HEK293 (cell line): ENCODE measurements around the gene MND1.

Experiments
- CTCF ChIA-PET: fragments of 350-600 bp; formaldehyde crosslinking; extraction: SDS; loops from one replicate; lab custom pipeline; 2021; ENCODE audit warnings: antibody characterized with exemption; lab: Yijun Ruan, JAX
- POLR2A ChIA-PET: fragments of 300-600 bp; formaldehyde crosslinking; extraction: SDS; loops from one replicate; lab custom pipeline; 2020; ENCODE audit warnings: antibody characterized with exemption, inconsistent platforms; lab: Yijun Ruan, JAX
- H3K27ac ChIP-seq: fragments of 200-500 bp; sonication (Bioruptor generic); 2 replicates; pipeline ENCODE4 v1.5.1; 2014; ENCODE audit warnings: low read depth, low read length, control low read depth, inconsistent platforms; ENCODE audit errors: extremely low read depth
- H3K36me3 ChIP-seq, 2 experiments: fragments of 200-500 bp in 1 of 2; sonication (Bioruptor generic) in 1 of 2; 1 replicate in 1 of 2; 2 replicates in 1 of 2; pipeline ENCODE4 v1.5.1; 2014 to 2017; ENCODE audit warnings: inconsistent platforms in 2 of 2, low read length in 2 of 2; ENCODE audit not compliant: control insufficient read depth in 2 of 2, insufficient read depth in 1 of 2
- H3K4me1 ChIP-seq: fragments of 200-500 bp; sonication (Bioruptor generic); 2 replicates; pipeline ENCODE4 v1.5.1; 2014; ENCODE audit warnings: mild to moderate bottlenecking, low read length, inconsistent platforms; ENCODE audit not compliant: control insufficient read depth, insufficient read depth
- H3K4me3 ChIP-seq: 2 replicates; pipeline ENCODE4 v1.5.1; 2011; ENCODE audit warnings: low read depth, mild to moderate bottlenecking, control low read depth, low read length, moderate library complexity
- H3K9me3 ChIP-seq: fragments of 200-500 bp; sonication (Bioruptor generic); 2 replicates; pipeline ENCODE4 v1.5.1; 2014; ENCODE audit warnings: low read depth, low read length, inconsistent platforms; ENCODE audit not compliant: control insufficient read depth, insufficient read depth
- HOXA7 ChIP-seq: sonication (generic); formaldehyde crosslinking; IDR thresholded peaks from 2 replicates; pipeline ENCODE4 v1.8.1; 2022; ENCODE audit warnings: missing genetic modification reagents, borderline replicate concordance
- REPIN1 ChIP-seq: fragments of 450-650 bp; formaldehyde crosslinking; IDR thresholded peaks from 2 replicates; pipeline ENCODE4 v1.5.1; 2017; ENCODE audit warnings: missing biosample characterization, missing genetic modification characterization, low read depth
- SP2 ChIP-seq: fragments of 450-650 bp; formaldehyde crosslinking; IDR thresholded peaks from 2 replicates; pipeline ENCODE4 v1.5.1; 2016; ENCODE audit warnings: missing biosample characterization, missing genetic modification characterization
- TRIM28 ChIP-seq: IDR thresholded peaks from 2 replicates; pipeline ENCODE4 v1.6.1; 2011; ENCODE audit warnings: low read length, control low read depth, borderline replicate concordance
- ZBTB1 ChIP-seq: fragments of 450-650 bp; formaldehyde crosslinking; IDR thresholded peaks from 2 replicates; pipeline ENCODE4 v1.5.1; 2016; ENCODE audit warnings: missing biosample characterization, missing genetic modification characterization
- ZBTB17 ChIP-seq: fragments of 450-650 bp; formaldehyde crosslinking; IDR thresholded peaks from 2 replicates; pipeline ENCODE4 v1.5.1; 2016; ENCODE audit warnings: missing biosample characterization, missing genetic modification characterization
- ZEB2 ChIP-seq: fragments of 450-650 bp; formaldehyde crosslinking; IDR thresholded peaks from 2 replicates; pipeline ENCODE4 v1.5.1; 2016; ENCODE audit warnings: missing biosample characterization, missing genetic modification characterization
- ZFHX2 ChIP-seq: fragments of 450-650 bp; formaldehyde crosslinking; conservative IDR thresholded peaks from 2 replicates; pipeline ENCODE4 v1.5.1; 2016; ENCODE audit warnings: missing biosample characterization, missing genetic modification characterization
- ZNF10 ChIP-seq: fragments of 450-650 bp; formaldehyde crosslinking; IDR thresholded peaks from 2 replicates; pipeline ENCODE4 v1.5.1; 2017; ENCODE audit warnings: missing biosample characterization, missing genetic modification characterization
- ZNF133 ChIP-seq: fragments of 450-650 bp; formaldehyde crosslinking; IDR thresholded peaks from 2 replicates; pipeline ENCODE4 v1.5.1; 2016; ENCODE audit warnings: missing biosample characterization, missing genetic modification characterization
- ZNF140 ChIP-seq: fragments of 450-650 bp; formaldehyde crosslinking; IDR thresholded peaks from 2 replicates; pipeline ENCODE4 v1.5.1; 2016; ENCODE audit warnings: missing biosample characterization, missing genetic modification characterization
- ZNF148 ChIP-seq: fragments of 450-650 bp; formaldehyde crosslinking; IDR thresholded peaks from 2 replicates; pipeline ENCODE4 v1.5.0; 2017; ENCODE audit warnings: missing biosample characterization, missing genetic modification characterization, borderline replicate concordance
- ZNF19 ChIP-seq: fragments of 450-650 bp; formaldehyde crosslinking; IDR thresholded peaks from 2 replicates; pipeline ENCODE4; 2016; ENCODE audit warnings: missing biosample characterization, missing genetic modification characterization, low read depth
- ZNF223 ChIP-seq: fragments of 450-650 bp; formaldehyde crosslinking; IDR thresholded peaks from 2 replicates; pipeline ENCODE4 v1.5.1; 2016; ENCODE audit warnings: missing biosample characterization, missing genetic modification characterization
- ZNF354C ChIP-seq: fragments of 450-650 bp; formaldehyde crosslinking; IDR thresholded peaks from 2 replicates; pipeline ENCODE4 v1.5.1; 2016; ENCODE audit warnings: missing biosample characterization, missing genetic modification characterization, low read depth, borderline replicate concordance
- ZNF416 ChIP-seq: fragments of 450-650 bp; formaldehyde crosslinking; IDR thresholded peaks from 2 replicates; pipeline ENCODE4 v1.5.1; 2016; ENCODE audit warnings: missing biosample characterization, missing genetic modification characterization
- ZNF501 ChIP-seq: fragments of 450-650 bp; formaldehyde crosslinking; IDR thresholded peaks from 2 replicates; pipeline ENCODE4 v1.5.1; 2016; ENCODE audit warnings: missing biosample characterization, missing genetic modification characterization
- ZNF555 ChIP-seq: fragments of 450-650 bp; formaldehyde crosslinking; conservative IDR thresholded peaks from 2 replicates; pipeline ENCODE4 v1.5.1; 2017; ENCODE audit warnings: missing biosample characterization, mild to moderate bottlenecking, missing genetic modification characterization, inconsistent platforms
- ZNF580 ChIP-seq: fragments of 450-650 bp; formaldehyde crosslinking; IDR thresholded peaks from 2 replicates; pipeline ENCODE4 v1.5.1; 2016; ENCODE audit warnings: missing biosample characterization, missing genetic modification characterization
- ZNF585B ChIP-seq: fragments of 450-650 bp; formaldehyde crosslinking; IDR thresholded peaks from 2 replicates; pipeline ENCODE4 v1.5.1; 2016; ENCODE audit warnings: missing biosample characterization, missing genetic modification characterization
- ZNF621 ChIP-seq: fragments of 450-650 bp; formaldehyde crosslinking; IDR thresholded peaks from 2 replicates; pipeline ENCODE4 v1.5.1; 2017; ENCODE audit warnings: missing biosample characterization, missing genetic modification characterization
- ZNF624 ChIP-seq: fragments of 450-650 bp; formaldehyde crosslinking; IDR thresholded peaks from 2 replicates; pipeline ENCODE4 v1.5.1; 2017; ENCODE audit warnings: missing biosample characterization, missing genetic modification characterization
- ZNF664 ChIP-seq: fragments of 450-650 bp; formaldehyde crosslinking; IDR thresholded peaks from 2 replicates; pipeline ENCODE4 v1.5.1; 2016; ENCODE audit warnings: missing biosample characterization, missing genetic modification characterization
- ZNF791 ChIP-seq: fragments of 450-650 bp; formaldehyde crosslinking; IDR thresholded peaks from 2 replicates; pipeline ENCODE4 v1.5.1; 2016; ENCODE audit warnings: missing biosample characterization, missing genetic modification characterization
- ZNF792 ChIP-seq: fragments of 450-650 bp; formaldehyde crosslinking; IDR thresholded peaks from 2 replicates; pipeline ENCODE4 v1.5.1; 2016; ENCODE audit warnings: missing biosample characterization, missing genetic modification characterization
- ZSCAN16 ChIP-seq: fragments of 450-650 bp; formaldehyde crosslinking; IDR thresholded peaks from 2 replicates; pipeline ENCODE4 v1.5.1; 2016; ENCODE audit warnings: missing biosample characterization, missing genetic modification characterization
- ZSCAN30 ChIP-seq: fragments of 450-650 bp; IDR thresholded peaks from 2 replicates; pipeline ENCODE4 v1.5.1; 2018; ENCODE audit warnings: missing biosample characterization, mild to moderate bottlenecking, missing genetic modification characterization, moderate library complexity
- ZSCAN4 ChIP-seq: fragments of 450-650 bp; formaldehyde crosslinking; IDR thresholded peaks from 2 replicates; pipeline ENCODE4 v1.5.1; 2017; ENCODE audit warnings: missing biosample characterization, missing genetic modification characterization
- TF ChIP-seq, protein P1 (sequence below): fragments of 450-650 bp; formaldehyde crosslinking; IDR thresholded peaks from 2 replicates; pipeline ENCODE4 v1.5.1; 2016; ENCODE audit warnings: missing biosample characterization, missing genetic modification characterization
- TF ChIP-seq, protein P2 (sequence below): fragments of 450-650 bp; IDR thresholded peaks from 2 replicates; pipeline ENCODE4 v1.5.1; 2018; ENCODE audit warnings: missing biosample characterization, mild to moderate bottlenecking, missing genetic modification characterization

Gene MND1

GRCh38 chr4:153366486-153366885, 22.0 kb downstream of the MND1 start:
- ChIA-PET POLR2A (no interaction called here), CTCF (no interaction called here)
- H3K27ac ChIP-seq, result no peak overlapping the region
- H3K36me3 ChIP-seq, result peaks cover 0 to 56% of the 10 kb centered on the region in 2 experiments; a peak in 2 of 3 replicates
- no peaks in the 10 kb centered on the region for H3K4me1 ChIP-seq
- no peak for TF ChIP-seq ZNF555
- TF ChIP-seq ZSCAN4 (tag by site-specific recombination), result no peak
- TF ChIP-seq ZBTB17 (tag by site-specific recombination), result no peak
- TF ChIP-seq ZNF133 (tag by site-specific recombination), result no peak
- TF ChIP-seq ZNF416, result no peak
- no peak for TF ChIP-seq ZNF19 (tag by site-specific recombination)
- no peak for TF ChIP-seq ZNF621 (tag by site-specific recombination)
- no peak for TF ChIP-seq ZNF792 (tag by site-specific recombination)
- TF ChIP-seq ZNF501 (tag by site-specific recombination), result no peak
- no peak for TF ChIP-seq ZBTB1 (tag by site-specific recombination)
- TF ChIP-seq ZSCAN30 (tag by site-specific recombination), result no peak
- no peak for TF ChIP-seq ZNF664 (tag by site-specific recombination)
- TF ChIP-seq ZNF10 (tag by site-specific recombination), result no peak
- TF ChIP-seq SP2 (tag by site-specific recombination), result no peak
- no peak for TF ChIP-seq TRIM28
- no peak for TF ChIP-seq HOXA7
- TF ChIP-seq, protein P1, sequence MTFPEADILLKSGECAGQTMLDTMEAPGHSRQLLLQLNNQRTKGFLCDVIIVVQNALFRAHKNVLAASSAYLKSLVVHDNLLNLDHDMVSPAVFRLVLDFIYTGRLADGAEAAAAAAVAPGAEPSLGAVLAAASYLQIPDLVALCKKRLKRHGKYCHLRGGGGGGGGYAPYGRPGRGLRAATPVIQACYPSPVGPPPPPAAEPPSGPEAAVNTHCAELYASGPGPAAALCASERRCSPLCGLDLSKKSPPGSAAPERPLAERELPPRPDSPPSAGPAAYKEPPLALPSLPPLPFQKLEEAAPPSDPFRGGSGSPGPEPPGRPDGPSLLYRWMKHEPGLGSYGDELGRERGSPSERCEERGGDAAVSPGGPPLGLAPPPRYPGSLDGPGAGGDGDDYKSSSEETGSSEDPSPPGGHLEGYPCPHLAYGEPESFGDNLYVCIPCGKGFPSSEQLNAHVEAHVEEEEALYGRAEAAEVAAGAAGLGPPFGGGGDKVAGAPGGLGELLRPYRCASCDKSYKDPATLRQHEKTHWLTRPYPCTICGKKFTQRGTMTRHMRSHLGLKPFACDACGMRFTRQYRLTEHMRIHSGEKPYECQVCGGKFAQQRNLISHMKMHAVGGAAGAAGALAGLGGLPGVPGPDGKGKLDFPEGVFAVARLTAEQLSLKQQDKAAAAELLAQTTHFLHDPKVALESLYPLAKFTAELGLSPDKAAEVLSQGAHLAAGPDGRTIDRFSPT, result no peak
- no peak for TF ChIP-seq ZNF624 (tag by site-specific recombination)
- no peak overlapping the region for H3K4me3 ChIP-seq
- no peaks in the 10 kb centered on the region for H3K9me3 ChIP-seq

DNA sequence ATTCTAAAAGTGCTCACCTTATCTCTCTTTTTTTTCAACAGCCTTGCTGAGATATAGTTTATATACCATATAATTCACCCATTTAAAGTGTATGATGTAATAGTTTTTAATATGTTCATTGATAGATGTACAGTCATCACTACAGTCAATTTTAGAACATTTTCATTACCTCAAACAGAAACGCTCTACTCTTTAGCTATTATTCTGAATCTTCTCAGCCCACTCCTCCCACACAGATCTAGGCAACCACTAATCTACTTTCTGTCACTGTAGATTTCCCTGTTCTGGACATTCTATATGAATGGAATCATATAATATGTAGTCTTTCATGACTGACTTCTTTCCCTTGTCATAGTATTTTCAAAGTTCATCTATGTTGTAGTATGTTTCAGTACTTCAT, 22.6 kb downstream of the MND1 start:
- H3K9me3 ChIP-seq, result no peaks in the 10 kb centered on the region
- peaks cover 0 to 62% of the 10 kb centered on the region in 2 experiments; a peak in 2 of 3 replicates for H3K36me3 ChIP-seq
- no peak overlapping the region for H3K4me3 ChIP-seq
- no peak overlapping the region for H3K27ac ChIP-seq
- POLR2A ChIA-PET, result no interaction called here
- no peaks in the 10 kb centered on the region for H3K4me1 ChIP-seq
- CTCF ChIA-PET, result no interaction called here
- TF ChIP-seq ZSCAN16 (tag by site-specific recombination), result no peak
- no peak for TF ChIP-seq ZNF585B (tag by site-specific recombination)
- no peak for TF ChIP-seq ZNF792 (tag by site-specific recombination)
- no peak for TF ChIP-seq ZNF140 (tag by site-specific recombination)
- TF ChIP-seq ZNF354C, result no peak
- TF ChIP-seq ZSCAN4 (tag by site-specific recombination), result no peak
- TF ChIP-seq, protein P2, sequence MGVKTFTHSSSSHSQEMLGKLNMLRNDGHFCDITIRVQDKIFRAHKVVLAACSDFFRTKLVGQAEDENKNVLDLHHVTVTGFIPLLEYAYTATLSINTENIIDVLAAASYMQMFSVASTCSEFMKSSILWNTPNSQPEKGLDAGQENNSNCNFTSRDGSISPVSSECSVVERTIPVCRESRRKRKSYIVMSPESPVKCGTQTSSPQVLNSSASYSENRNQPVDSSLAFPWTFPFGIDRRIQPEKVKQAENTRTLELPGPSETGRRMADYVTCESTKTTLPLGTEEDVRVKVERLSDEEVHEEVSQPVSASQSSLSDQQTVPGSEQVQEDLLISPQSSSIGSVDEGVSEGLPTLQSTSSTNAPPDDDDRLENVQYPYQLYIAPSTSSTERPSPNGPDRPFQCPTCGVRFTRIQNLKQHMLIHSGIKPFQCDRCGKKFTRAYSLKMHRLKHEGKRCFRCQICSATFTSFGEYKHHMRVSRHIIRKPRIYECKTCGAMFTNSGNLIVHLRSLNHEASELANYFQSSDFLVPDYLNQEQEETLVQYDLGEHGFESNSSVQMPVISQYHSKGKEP (tag by site-specific recombination), result no peak
- TF ChIP-seq REPIN1 (tag by site-specific recombination), result no peak
- no peak for TF ChIP-seq ZFHX2 (tag by site-specific recombination)
- TF ChIP-seq ZNF791 (tag by site-specific recombination), result no peak
- TF ChIP-seq ZNF148 (tag by site-specific recombination), result no peak
- no peak for TF ChIP-seq ZNF223 (tag by site-specific recombination)
- no peak for TF ChIP-seq ZNF580 (tag by site-specific recombination)
- no peak for TF ChIP-seq ZBTB17 (tag by site-specific recombination)
- no peak for TF ChIP-seq ZEB2 (tag by site-specific recombination)
